ENCODE results near the gene ARHGAP26.

GRCh38 chr5:143267186-143267585 lies 497.0 kb downstream of the ARHGAP26 start:
- TF ChIP-seq CTCF (conservative IDR thresholded peaks at IDR 0.05; ENCODE audit: low read depth in 2 of 2): no peak
- no peak for TF ChIP-seq ZNF462 (CRISPR knock-in tag; IDR thresholded peaks at IDR 0.05)
- no peak for TF ChIP-seq ZNF331 (CRISPR knock-in tag; IDR thresholded peaks at IDR 0.05; ENCODE audit: low read depth)
- TF ChIP-seq EZH2 (IDR thresholded peaks at IDR 0.05; ENCODE audit: low read depth, unreplicated experiment): no peak
- TF ChIP-seq REST (IDR thresholded peaks at IDR 0.05; ENCODE audit: unreplicated experiment): no peak
- TF ChIP-seq POLR2AphosphoS5 (IDR thresholded peaks at IDR 0.05; ENCODE audit: low read depth): no peak
- no peak for TF ChIP-seq EZH2phosphoT487 (IDR thresholded peaks at IDR 0.05; ENCODE audit: unreplicated experiment)
- no peak for TF ChIP-seq NANOG (IDR thresholded peaks at IDR 0.05; ENCODE audit: borderline replicate concordance)
- no peak for TF ChIP-seq ZNF114 (CRISPR knock-in tag; IDR thresholded peaks at IDR 0.05)
- no peak for TF ChIP-seq JUNB (IDR thresholded peaks at IDR 0.05; ENCODE audit: unreplicated experiment)
- no peak for TF ChIP-seq ETS1 (IDR thresholded peaks at IDR 0.05)
- TF ChIP-seq CREB1 (CRISPR knock-in tag; IDR thresholded peaks at IDR 0.05; ENCODE audit: low read depth): no peak
- no peak for TF ChIP-seq STAT1 (IDR thresholded peaks at IDR 0.05; ENCODE audit: unreplicated experiment)

Measured in GM23338 (cell line).